Stimulated activated naive CD8-positive, alpha-beta T cell treated with anti-CD3 and anti-CD28 coated beads, Interleukin-15, amount 100 ng/mL, for 72 hours (primary cell): ENCODE results near the gene MIPEP.
A peak's percentile ranks its signal among the peaks of the same experiment; 100 is the strongest.

ENCODE experiments used
- ATAC-seq: fragments of 150-1000 bp; cut with Tn5 transposase; 2 replicates; pipeline ENCODE4 v1.10.0; 2021; ENCODE audit warnings: mild to moderate bottlenecking, moderate library complexity
- DNase-seq, 2 donors: peaks; one replicate each; pipeline ENCODE4 v3.0.0; 2021 to 2022
- H3K27ac Mint-ChIP-seq, 2 donors: one replicate each; pipeline ENCODE4 v1.8.0; 2022; ENCODE audit warnings: mild to moderate bottlenecking in 2 of 2, mixed read lengths in 2 of 2, moderate library complexity in 2 of 2
- H3K27me3 Mint-ChIP-seq: one replicate; pipeline ENCODE4 v1.8.0; 2022; ENCODE audit warnings: mixed read lengths
- H3K4me1 Mint-ChIP-seq: one replicate; pipeline ENCODE4 v1.8.0; 2022; ENCODE audit warnings: mild to moderate bottlenecking, mixed read lengths
- H3K4me3 Mint-ChIP-seq, 2 donors: one replicate each; pipeline ENCODE4 v1.8.0; 2022; ENCODE audit warnings: mild to moderate bottlenecking in 2 of 2, mixed read lengths in 2 of 2, moderate library complexity in 1 of 2
- H3K9me3 Mint-ChIP-seq, 2 donors: one replicate each; pipeline ENCODE4 v1.8.0; 2022; ENCODE audit warnings: mixed read lengths in 2 of 2

Gene MIPEP

DNA sequence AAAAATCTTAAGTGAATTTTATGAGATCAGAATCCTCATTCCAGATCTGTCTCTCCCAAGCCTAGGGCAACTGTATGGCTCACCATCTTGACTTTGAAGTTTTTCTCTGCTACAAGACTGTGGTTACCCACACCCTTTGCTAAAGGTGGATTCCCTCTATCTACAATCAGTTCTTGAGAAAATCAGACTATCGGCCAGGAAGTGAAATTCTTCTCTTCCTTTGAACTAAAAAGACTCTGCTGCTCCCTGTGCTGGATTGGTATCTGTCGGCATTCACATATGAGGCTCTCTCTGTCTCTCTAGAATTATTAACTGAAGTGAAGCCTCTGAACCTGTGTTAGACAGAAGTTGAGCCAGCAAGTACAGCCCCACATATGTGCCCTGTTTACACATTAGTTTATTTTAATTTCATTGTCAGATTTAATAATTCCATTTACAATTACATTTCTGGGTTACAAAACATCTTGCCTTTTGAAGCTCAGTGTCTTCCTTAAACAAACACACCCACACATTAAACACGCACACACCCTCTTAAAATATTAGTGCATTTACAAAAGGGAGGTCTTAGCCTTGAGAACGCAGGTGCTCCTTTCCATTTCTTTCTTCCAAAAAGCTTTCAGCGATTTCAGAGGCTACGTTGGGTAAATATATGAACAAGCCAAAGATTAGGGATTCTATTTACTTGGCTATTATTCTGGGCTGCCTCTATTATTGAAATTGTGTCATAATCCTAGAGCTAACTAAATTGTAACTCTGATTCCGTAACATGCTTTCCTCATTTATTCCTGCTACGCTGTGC is 145.7 kb downstream of the MIPEP start:
- DNase-seq, result peak in 1 of 2 donors; percentile 2
- ATAC-seq, result peak; percentile 94
- peaks cover 24% of the 10 kb centered on the region for H3K4me1 Mint-ChIP-seq
- no peaks in the 10 kb centered on the region for H3K27me3 Mint-ChIP-seq
- no peak overlapping the region for H3K4me3 Mint-ChIP-seq
- peak overlapping the region in 1 of 2 donors; percentile 26 for H3K27ac Mint-ChIP-seq
- no peaks in the 10 kb centered on the region for H3K9me3 Mint-ChIP-seq

DNA sequence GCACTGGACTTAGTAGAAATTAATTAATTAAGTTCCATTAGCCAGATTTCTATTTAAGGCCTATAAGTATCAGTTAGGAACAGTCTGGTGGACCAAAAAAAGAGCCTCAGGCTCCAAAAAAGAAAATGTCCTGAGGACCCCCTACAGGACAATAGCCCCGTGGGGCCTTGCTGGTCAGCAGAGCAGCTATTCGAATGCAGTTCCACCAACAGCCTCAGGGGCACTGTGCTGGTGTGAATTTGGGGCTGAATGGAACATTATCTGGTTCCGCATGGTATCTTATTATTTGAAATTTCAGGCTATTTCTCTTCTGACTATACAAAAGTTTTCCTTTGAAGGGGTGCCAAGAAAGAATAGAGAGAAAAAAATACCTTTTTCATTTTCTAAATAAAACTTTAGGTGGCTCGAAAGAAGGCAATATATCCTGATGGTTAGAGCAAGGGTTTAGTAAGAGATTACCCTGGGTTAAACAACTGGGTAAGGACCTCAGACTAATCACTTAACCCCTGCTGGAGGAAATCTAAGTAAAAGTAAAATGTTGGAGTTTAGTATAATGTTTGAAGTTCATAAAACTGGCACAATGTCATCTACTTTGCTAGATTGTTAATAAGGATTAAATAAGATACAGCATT is 147.2 kb downstream of the MIPEP start:
- Mint-ChIP-seq H3K27ac (no peak overlapping the region), H3K4me3 (no peak overlapping the region), H3K9me3 (no peaks in the 10 kb centered on the region), H3K4me1 (peaks cover 24% of the 10 kb centered on the region), H3K27me3 (no peaks in the 10 kb centered on the region)
- DNase-seq, result no peak
- no peak for ATAC-seq

DNA sequence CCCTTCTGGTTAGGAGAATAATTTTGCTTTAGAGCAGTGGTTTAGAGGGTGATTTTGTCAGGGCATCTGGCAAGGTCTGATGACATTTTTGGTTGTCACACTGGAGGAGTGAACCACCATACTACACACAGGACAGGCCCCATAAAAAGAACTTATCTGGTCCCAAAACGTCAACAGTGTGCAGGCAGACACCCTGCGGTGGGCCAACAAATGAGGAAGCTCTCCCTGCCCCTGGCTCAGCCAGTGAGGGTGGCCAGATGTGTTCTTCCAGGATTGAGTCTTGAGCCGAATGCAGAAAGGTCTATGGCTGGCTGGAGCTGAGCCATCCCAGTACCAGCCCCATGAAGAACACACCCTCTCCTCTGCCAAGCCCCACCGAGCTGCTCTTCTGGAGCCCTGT is 149.2 kb downstream of the MIPEP start:
- Mint-ChIP-seq H3K9me3 (no peaks in the 10 kb centered on the region), H3K27ac (no peak overlapping the region), H3K27me3 (no peaks in the 10 kb centered on the region), H3K4me1 (peaks cover 24% of the 10 kb centered on the region), H3K4me3 (no peak overlapping the region)
- ATAC-seq, result no peak
- no peak for DNase-seq

DNA sequence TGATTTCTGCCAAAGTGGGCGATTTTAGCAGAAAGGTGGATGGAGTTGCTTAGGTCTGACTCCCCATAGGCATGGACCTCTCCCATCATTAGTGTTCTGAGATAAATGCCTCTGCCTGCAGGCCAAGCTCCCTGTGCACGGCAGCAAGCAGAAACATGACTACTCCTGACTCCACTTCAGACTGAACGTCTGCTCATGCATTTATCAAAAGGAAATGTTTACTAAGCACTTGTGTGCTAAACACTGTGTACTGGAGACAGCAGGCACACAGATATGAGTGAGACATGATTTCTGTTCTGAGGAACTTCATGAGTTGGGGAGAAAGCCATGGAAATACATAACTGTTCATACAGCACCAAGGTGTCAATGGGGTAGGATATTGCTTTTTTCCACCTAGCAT is 149.6 kb downstream of the MIPEP start:
- H3K4me3 Mint-ChIP-seq, result no peak overlapping the region
- no peak for ATAC-seq

DNA sequence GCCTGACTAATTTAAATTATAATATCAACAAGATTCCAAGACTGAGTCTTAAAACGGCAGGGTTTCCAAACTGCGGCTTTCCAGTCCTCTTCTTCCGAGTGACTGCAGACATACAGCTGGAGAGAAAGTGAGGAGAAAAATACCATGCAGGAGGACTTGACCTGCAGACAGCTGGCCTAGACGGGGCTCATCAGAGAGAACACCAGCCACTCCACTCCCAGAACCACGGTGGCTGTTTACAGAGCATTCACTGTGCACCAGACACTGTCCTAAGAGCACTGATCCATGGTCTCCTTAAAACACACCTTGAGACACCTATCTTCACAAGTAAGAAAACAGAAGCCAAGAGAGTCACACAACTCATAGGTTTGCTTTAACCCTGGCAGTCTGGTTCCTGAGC is 152.7 kb downstream of the MIPEP start:
- no peak overlapping the region for H3K27ac Mint-ChIP-seq
- H3K27me3 Mint-ChIP-seq, result no peaks in the 10 kb centered on the region
- no peak for ATAC-seq

More for the DNA sequence above, 149.6 kb downstream of the MIPEP start:
- Mint-ChIP-seq H3K9me3 (no peaks in the 10 kb centered on the region), H3K27ac (no peak overlapping the region), H3K27me3 (no peaks in the 10 kb centered on the region), H3K4me1 (peaks cover 22% of the 10 kb centered on the region)
- DNase-seq, result no peak

DNA sequence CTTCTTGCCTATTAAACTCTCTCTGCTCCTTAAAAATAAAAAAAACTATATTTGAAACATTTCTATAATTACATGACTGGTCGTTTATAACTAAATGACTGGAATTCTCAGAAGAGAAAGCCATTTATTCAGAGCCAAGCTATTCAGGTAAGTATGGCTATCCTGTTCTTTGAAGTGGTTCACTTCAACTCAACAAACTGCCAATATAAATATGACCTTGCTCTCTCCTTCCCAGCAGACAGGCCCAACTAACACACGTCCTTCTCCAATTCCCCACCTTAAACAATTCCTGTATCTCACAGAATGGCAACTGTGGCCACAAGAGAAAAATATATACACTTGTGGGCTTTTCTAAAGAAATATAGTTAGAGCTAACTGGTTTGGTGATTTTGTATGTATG is 153.9 kb downstream of the MIPEP start:
- H3K4me1 Mint-ChIP-seq, result no peaks in the 10 kb centered on the region
- no peak overlapping the region for H3K4me3 Mint-ChIP-seq
- ATAC-seq (no peak), DNase-seq (no peak)
- no peak overlapping the region for H3K27ac Mint-ChIP-seq
- H3K9me3 Mint-ChIP-seq, result no peaks in the 10 kb centered on the region
- H3K27me3 Mint-ChIP-seq, result no peaks in the 10 kb centered on the region

More for the DNA sequence above, 152.7 kb downstream of the MIPEP start:
- Mint-ChIP-seq H3K9me3 (no peaks in the 10 kb centered on the region), H3K4me1 (no peaks in the 10 kb centered on the region), H3K4me3 (no peak overlapping the region)
- DNase-seq, result no peak

DNA sequence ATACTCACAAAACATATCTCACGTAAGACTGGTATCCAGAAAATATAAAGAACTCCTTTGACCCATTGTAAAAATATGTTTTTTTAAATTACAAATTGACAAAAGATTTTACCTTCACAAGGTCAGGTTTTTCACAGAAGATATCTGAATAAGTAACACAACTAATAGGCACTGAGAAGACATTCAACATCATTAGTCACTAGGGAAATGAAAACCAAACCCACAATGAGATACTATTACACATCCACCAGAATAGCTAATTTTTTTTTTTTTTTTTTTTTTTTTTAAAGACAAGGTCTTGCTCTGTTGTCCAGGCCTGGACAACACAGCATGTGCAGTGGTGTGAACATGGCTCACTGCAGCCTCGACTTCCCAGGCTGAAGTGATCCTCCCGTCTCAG is 157.5 kb downstream of the MIPEP start:
- no peaks in the 10 kb centered on the region for H3K9me3 Mint-ChIP-seq

DNA sequence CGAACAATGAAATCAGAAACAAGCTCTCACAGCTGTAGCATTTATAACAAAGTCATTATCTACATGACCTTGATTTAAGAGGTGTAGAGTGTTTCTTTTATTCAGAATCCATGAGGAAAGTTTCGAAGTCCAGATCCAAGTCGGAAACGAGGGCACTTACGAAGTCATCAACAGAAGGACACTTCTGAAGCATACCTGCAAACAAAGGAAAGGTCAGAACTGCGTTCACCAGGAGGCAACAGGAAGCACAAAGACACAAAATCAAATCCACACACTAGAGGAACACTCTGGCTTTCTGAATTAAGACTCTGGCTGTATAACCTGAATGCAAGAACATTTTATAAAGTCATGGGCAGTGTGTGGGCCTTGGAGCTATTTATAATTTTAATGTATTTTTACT is 158.9 kb downstream of the MIPEP start:
- H3K27me3 Mint-ChIP-seq, result no peaks in the 10 kb centered on the region
- H3K4me3 Mint-ChIP-seq, result no peak overlapping the region
- H3K27ac Mint-ChIP-seq, result peak overlapping the region in 1 of 2 donors; percentile 50
- ATAC-seq (no peak), DNase-seq (no peak)
- no peaks in the 10 kb centered on the region for H3K9me3 Mint-ChIP-seq
- no peaks in the 10 kb centered on the region for H3K4me1 Mint-ChIP-seq

More for the DNA sequence above, 157.5 kb downstream of the MIPEP start:
- H3K4me1 Mint-ChIP-seq, result no peaks in the 10 kb centered on the region
- no peak overlapping the region for H3K27ac Mint-ChIP-seq
- H3K4me3 Mint-ChIP-seq, result no peak overlapping the region
- ATAC-seq, result no peak
- no peaks in the 10 kb centered on the region for H3K27me3 Mint-ChIP-seq
- no peak for DNase-seq

DNA sequence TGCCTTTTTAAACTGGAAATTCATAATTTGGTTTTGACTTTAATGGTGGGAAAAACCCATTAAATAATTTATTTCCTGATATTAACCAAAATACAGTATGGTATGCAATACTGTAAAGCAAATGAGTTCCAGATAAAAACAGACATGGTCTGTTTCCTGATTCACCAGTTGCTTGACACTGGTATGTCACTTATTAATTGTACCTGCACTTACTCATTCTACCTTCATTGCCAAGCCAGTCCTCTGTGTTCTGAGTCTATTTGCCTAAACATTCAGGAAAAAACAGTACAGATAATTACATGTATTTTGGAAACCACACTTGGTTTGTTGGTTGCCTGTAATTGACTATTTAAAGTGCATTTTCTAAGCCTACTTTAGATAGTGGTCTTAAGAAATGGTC is 159.7 kb downstream of the MIPEP start:
- Mint-ChIP-seq H3K4me3 (no peak overlapping the region), H3K27me3 (no peaks in the 10 kb centered on the region), H3K9me3 (no peaks in the 10 kb centered on the region), H3K27ac (no peak overlapping the region), H3K4me1 (no peaks in the 10 kb centered on the region)
- DNase-seq (no peak), ATAC-seq (no peak)

DNA sequence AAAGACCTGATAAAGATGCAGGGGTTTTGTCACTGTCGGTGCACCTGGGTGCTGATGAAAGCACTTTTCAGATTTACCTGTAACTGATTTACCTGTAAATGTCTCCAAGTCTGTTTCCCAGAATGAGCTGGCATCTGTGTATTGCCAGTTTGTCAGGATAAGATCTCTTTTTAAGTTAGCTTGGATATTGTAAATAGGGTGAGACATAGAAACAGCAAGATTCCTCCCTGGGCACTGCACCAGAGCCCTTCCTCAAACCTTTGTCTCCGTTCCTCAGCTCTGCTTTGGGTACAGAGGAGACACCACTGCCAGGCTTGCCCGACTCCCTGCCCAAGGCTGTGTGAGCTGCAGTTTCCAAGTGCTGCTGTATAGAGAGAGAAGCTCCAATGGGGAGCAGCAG is 160.4 kb downstream of the MIPEP start:
- H3K4me3 Mint-ChIP-seq, result no peak overlapping the region
- H3K4me1 Mint-ChIP-seq, result no peaks in the 10 kb centered on the region
- H3K27me3 Mint-ChIP-seq, result no peaks in the 10 kb centered on the region
- DNase-seq (no peak), ATAC-seq (no peak)
- H3K27ac Mint-ChIP-seq, result no peak overlapping the region
- no peaks in the 10 kb centered on the region for H3K9me3 Mint-ChIP-seq

DNA sequence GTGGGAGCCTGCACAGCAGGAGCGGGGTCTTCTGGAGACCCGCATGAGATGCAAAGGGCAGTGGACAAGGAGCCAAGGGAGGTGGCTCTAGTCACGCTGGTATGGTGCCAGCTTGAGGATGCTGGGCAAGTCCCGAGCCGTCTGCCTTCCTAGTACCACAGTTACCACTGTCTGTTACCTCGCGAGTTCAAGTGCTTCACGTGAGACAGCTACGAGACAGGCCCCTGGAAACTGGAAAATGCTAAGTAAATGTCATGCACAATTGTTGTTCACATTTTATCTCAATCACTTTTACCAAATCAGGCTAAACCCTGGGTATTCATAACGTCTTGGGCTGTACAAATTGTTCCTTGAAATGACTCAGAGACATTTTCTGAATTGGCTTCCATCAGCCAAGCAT is 163.3 kb downstream of the MIPEP start:
- DNase-seq (no peak), ATAC-seq (no peak)
- H3K27me3 Mint-ChIP-seq, result no peaks in the 10 kb centered on the region
- no peak overlapping the region for H3K4me3 Mint-ChIP-seq
- H3K4me1 Mint-ChIP-seq, result no peaks in the 10 kb centered on the region
- no peaks in the 10 kb centered on the region for H3K9me3 Mint-ChIP-seq
- no peak overlapping the region for H3K27ac Mint-ChIP-seq

DNA sequence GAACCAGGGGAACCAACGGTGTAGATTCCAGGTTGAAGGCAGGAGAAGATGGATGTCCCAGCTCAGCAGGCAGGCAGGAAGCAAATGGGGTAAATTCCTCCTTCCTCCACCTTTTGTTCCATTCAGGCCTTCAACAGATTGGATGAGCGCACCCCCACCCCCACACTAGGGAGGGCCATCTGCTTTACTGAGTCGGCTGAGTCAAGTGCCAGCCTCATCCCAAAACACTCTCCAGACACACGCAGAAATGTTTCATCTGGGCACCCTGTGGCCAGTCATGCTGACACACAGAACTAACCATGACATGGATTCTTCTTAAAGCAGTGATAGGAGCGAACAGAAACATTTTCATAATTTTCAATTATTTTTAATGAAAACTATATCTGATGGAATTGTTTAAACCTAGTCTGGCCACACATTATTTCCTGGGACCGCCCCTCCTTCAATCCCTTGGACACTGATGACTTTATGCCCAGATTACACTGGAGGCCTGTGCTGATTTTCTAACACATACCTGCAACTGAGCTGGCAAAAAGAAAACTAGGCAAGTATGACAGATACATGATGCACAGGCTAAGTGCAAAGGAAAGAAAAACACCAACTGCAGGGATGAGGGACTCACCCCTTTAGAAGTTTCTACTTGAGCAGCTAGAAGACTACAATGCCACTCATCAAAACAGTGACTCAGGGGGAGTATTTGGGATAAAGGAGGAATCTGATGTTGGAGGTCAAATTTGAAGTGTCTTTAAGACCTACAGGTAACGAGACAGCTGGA is 164.8 kb downstream of the MIPEP start:
- DNase-seq, result no peak
- Mint-ChIP-seq H3K9me3 (no peaks in the 10 kb centered on the region), H3K4me3 (no peak overlapping the region), H3K4me1 (peaks cover 1% of the 10 kb centered on the region), H3K27ac (no peak overlapping the region), H3K27me3 (no peaks in the 10 kb centered on the region)
- no peak for ATAC-seq

DNA sequence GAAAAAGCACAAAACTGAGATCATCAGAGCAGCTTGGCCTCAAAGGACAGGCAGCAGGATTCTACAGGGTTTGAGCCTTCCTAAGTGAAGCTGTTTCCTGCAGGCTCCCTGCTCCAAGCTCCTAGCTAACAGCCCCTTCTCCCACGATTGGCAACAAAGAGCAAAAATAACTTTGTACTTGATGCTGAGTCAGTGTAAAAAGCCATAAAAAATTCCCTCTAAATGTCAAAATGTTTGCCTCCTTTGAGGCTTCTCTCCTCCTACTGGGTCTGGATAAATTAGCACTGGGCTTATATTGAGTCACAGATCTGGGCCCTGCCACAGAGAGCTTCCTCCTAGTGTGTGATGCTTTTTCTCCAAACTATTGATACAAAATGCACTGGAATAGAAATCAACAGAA is 165.7 kb downstream of the MIPEP start:
- no peak overlapping the region for H3K27ac Mint-ChIP-seq
- ATAC-seq, result no peak
- no peaks in the 10 kb centered on the region for H3K27me3 Mint-ChIP-seq
- H3K4me1 Mint-ChIP-seq, result peaks cover 10% of the 10 kb centered on the region
- no peaks in the 10 kb centered on the region for H3K9me3 Mint-ChIP-seq
- H3K4me3 Mint-ChIP-seq, result no peak overlapping the region
- no peak for DNase-seq

DNA sequence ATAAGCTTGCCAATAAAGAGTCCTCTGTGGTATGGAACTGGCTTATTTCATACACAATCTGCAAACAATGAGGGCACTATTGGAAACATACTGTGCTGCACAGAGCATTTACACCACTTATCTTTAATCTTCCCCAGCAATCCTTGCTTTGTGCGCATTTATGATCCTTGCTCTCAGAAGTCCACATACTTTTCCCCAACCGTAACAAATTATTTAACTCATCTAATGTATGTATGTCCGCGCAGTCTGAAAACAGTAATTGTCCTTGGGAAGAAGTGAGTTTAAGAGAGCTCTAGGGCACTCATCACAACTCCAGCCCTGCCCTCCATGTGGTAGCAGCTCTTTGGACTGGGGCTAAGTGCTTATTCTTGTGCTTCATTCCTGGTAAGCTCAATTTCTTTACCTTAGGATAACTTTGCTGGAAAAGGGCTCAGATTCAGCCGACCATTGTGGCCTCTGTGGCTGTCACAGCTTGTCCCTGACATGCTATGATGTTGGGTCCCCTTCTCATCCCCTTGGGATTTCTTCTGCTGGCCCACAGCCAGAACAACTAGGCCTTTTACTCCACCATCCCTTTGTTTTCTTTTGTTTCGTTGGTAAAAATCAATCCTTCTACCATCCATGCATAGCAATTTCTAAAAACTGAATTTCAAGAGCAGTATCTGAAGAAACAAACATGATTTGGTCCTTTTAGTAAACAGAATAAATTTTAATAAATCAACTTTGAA is 166.3 kb downstream of the MIPEP start:
- Mint-ChIP-seq H3K27ac (no peak overlapping the region), H3K9me3 (no peaks in the 10 kb centered on the region), H3K4me3 (no peak overlapping the region), H3K27me3 (no peaks in the 10 kb centered on the region), H3K4me1 (peaks cover 10% of the 10 kb centered on the region)
- ATAC-seq (no peak), DNase-seq (no peak)

DNA sequence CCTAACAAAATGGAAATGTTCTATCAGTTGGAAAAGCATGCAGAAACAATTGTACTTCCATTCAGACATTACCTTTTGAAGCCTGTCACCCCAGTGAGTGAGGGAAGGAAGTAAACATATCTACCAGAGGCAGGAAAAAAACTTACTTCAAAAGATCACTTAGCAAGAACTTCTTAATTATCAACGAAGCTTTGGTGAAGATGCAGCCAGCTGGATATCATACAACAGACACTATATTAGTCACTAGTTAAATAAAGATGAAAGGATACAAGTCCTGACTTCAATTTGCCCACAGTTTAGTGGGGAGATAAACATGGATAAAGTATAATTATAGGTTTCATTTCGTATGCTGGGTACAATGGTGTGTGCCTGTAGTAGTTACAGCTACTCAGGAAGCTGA is 170.2 kb downstream of the MIPEP start:
- ATAC-seq (no peak), DNase-seq (no peak)
- H3K27ac Mint-ChIP-seq, result no peak overlapping the region
- peaks cover 0 to 9% of the 10 kb centered on the region in 2 donors for H3K9me3 Mint-ChIP-seq
- H3K4me1 Mint-ChIP-seq, result peaks cover 15% of the 10 kb centered on the region
- H3K27me3 Mint-ChIP-seq, result peaks cover 10% of the 10 kb centered on the region
- no peak overlapping the region for H3K4me3 Mint-ChIP-seq
